IPS DF 6.9 (cell line): ENCODE measurements around the gene S100A5.

Experiments
- DNase-seq: peaks from one replicate; pipeline ENCODE4 v3.0.0-alpha.2; 2013; ENCODE audit warnings: low read depth, low spot score
- H3K27ac ChIP-seq: one replicate; pipeline ENCODE4 v1.5.1; 2013; ENCODE audit warnings: low read length, control low read depth
- H3K27me3 ChIP-seq: 2 replicates; pipeline ENCODE4 v1.6.1; 2013; ENCODE audit warnings: mild to moderate bottlenecking, low read length; ENCODE audit not compliant: control insufficient read depth, insufficient read depth
- H3K36me3 ChIP-seq: 2 replicates; pipeline ENCODE4 v1.6.1; 2013; ENCODE audit warnings: low read length; ENCODE audit not compliant: control insufficient read depth, insufficient read depth
- H3K4me1 ChIP-seq: 2 replicates; pipeline ENCODE4 v1.6.1; 2013; ENCODE audit warnings: low read length; ENCODE audit not compliant: control insufficient read depth, insufficient read depth
- H3K4me3 ChIP-seq: 2 replicates; pipeline ENCODE4 v1.5.1; 2013; ENCODE audit warnings: mild to moderate bottlenecking, low read length
- H3K9me3 ChIP-seq: 2 replicates; pipeline ENCODE4 v1.6.1; 2013; ENCODE audit warnings: low read length, inconsistent platforms; ENCODE audit not compliant: control insufficient read depth, insufficient read depth
- WGBS: extraction: QIAGEN DNeasy Blood & Tissue Kit; methylation state at CpG from one replicate; pipeline ENCODE4 v1.1.7; 2013; ENCODE audit warnings: mixed read lengths, missing lambda C conversion rate; ENCODE audit not compliant: insufficient read length, insufficient coverage; 5-methylcytosine and 5-hydroxymethylcytosine counted together

The S100A5 gene

GRCh38 chr1:153487707-153488106 is 53.0 kb downstream of the S100A5 start:
- Histone ChIP-seq H3K4me1 (peaks cover 6% of the 10 kb centered on the region), H3K36me3 (no peaks in the 10 kb centered on the region), H3K27ac (no peak overlapping the region), H3K27me3 (no peaks in the 10 kb centered on the region), H3K9me3 (no peaks in the 10 kb centered on the region), H3K4me3 (no peak overlapping the region)
- no CpG with 5 or more reads among the region's 2 CpGs for WGBS
- no peak for DNase-seq
